Colon (tissue), 2 donors: ENCODE results near the gene OR4K14.
"Not testable (repeated sequence)": the region's sequence is repeated elsewhere in the genome, so short reads cannot be mapped to it uniquely, and the experiment has no call there.

Source experiments
- FAIRE-seq: peaks from 2 replicates; lab custom pipeline; 2012; peaks lifted over from hg19 to GRCh38; lab: Jason Lieb, UNC
- donor health status: control.
- donor health status: control.

Gene OR4K14

GRCh38 chr14:20019257-20019865 lies at the start of gene OR4K14:
Gene OR4K14 (minus strand): TSS chr14:20019307. CDS start chr14:20015193, 4,114 bp downstream.
- FAIRE-seq: no peak

- FAIRE-seq: peak; percentile 10
Observed at GRCh38 chr14:20059745-20060144, 40.6 kb upstream of the OR4K14 start, which contains the start of gene OR4L1. Gene OR4L1 (plus strand): TSS chr14:20060045. CDS start chr14:20060045, 0 bp downstream.

- FAIRE-seq: no peak
Observed at GRCh38 chr14:20048202-20048601, 29.1 kb upstream of the OR4K14 start.

GRCh38 chr14:20044243-20044642 lies 25.1 kb upstream of the OR4K14 start:
- no peak for FAIRE-seq

- FAIRE-seq: no peak
Observed at GRCh38 chr14:20035938-20036337, 16.8 kb upstream of the OR4K14 start, which contains the start of gene OR4K13. Gene OR4K13 (minus strand): TSS chr14:20036038. CDS start chr14:20034758, 1,280 bp downstream.

GRCh38 chr14:20035449-20035848 lies 16.3 kb upstream of the OR4K14 start:
- no peak for FAIRE-seq

- no peak for FAIRE-seq
Observed at GRCh38 chr14:20031058-20031457, 12.0 kb upstream of the OR4K14 start.

GRCh38 chr14:20008156-20008555 lies 11.0 kb downstream of the OR4K14 start:
- FAIRE-seq: no peak

- FAIRE-seq: no peak
Observed at GRCh38 chr14:20002319-20002718, 16.8 kb downstream of the OR4K14 start.

- no peak for FAIRE-seq
Observed at GRCh38 chr14:20001863-20002262, 17.2 kb downstream of the OR4K14 start, which contains the start of gene OR4Q2. Gene OR4Q2 (plus strand): TSS chr14:20002163.

- FAIRE-seq: no peak
Observed at GRCh38 chr14:19993438-19993837, 25.7 kb downstream of the OR4K14 start.

- no peak for FAIRE-seq
Observed at GRCh38 chr14:19975291-19975690, 43.8 kb downstream of the OR4K14 start, which contains the start of gene OR4K15. Gene OR4K15 (plus strand): TSS chr14:19975591. CDS start chr14:19975591, 0 bp downstream.

GRCh38 chr14:19974844-19975243 lies 44.3 kb downstream of the OR4K14 start:
- FAIRE-seq: no peak

GRCh38 chr14:19969735-19970134 lies 49.4 kb downstream of the OR4K14 start:
- FAIRE-seq: not testable (repeated sequence)
